GM23248 (cell line): Measurements from ENCODE around the gene IL4R. TPM values are rescaled to one million over a fixed set of nuclear protein-coding genes. Genes with fewer than 3 reads are reported as not detected.

Source experiments
- DNase-seq: peaks from one replicate; pipeline ENCODE4 v3.0.0-alpha.2; 2015
- H2AFZ ChIP-seq: fragments of 200-600 bp; sonication (generic); 2 replicates; pipeline ENCODE4 v1.6.1; 2016; ENCODE audit warnings: antibody characterized with exemption
- H3F3A ChIP-seq: fragments of 200-600 bp; sonication (generic); 2 replicates; pipeline ENCODE4 v1.6.1; 2016; ENCODE audit warnings: mild to moderate bottlenecking, antibody characterized with exemption, mixed run types; ENCODE audit not compliant: insufficient read depth
- H3K27ac ChIP-seq: fragments of 200-600 bp; sonication (generic); 2 replicates; pipeline ENCODE4 v1.5.1; 2016; ENCODE audit warnings: mild to moderate bottlenecking
- H3K27me3 ChIP-seq: fragments of 200-600 bp; sonication (generic); replicated peaks from 2 replicates; pipeline ENCODE4 v1.6.1; 2016; ENCODE audit warnings: mild to moderate bottlenecking; ENCODE audit not compliant: insufficient read depth
- H3K36me3 ChIP-seq: fragments of 200-600 bp; sonication (generic); 2 replicates; pipeline ENCODE4 v1.6.1; 2016; ENCODE audit warnings: low read depth, mild to moderate bottlenecking
- H3K4me1 ChIP-seq: fragments of 200-600 bp; sonication (generic); 2 replicates; pipeline ENCODE4 v1.6.1; 2016; ENCODE audit warnings: mild to moderate bottlenecking; ENCODE audit not compliant: insufficient read depth
- H3K4me2 ChIP-seq: fragments of 200-600 bp; sonication (generic); one replicate; pipeline ENCODE4 v1.6.1; 2016; ENCODE audit warnings: mild to moderate bottlenecking; ENCODE audit not compliant: unreplicated experiment
- H3K4me3 ChIP-seq: fragments of 200-600 bp; sonication (generic); 2 replicates; pipeline ENCODE4 v1.5.1; 2016; ENCODE audit warnings: mild to moderate bottlenecking
- H3K79me2 ChIP-seq: fragments of 200-600 bp; sonication (generic); 2 replicates; pipeline ENCODE4 v1.6.1; 2016; ENCODE audit warnings: mild to moderate bottlenecking; ENCODE audit not compliant: insufficient read depth
- H3K9ac ChIP-seq: fragments of 200-600 bp; sonication (generic); 2 replicates; pipeline ENCODE4 v1.6.1; 2016; ENCODE audit warnings: mild to moderate bottlenecking
- H3K9me2 ChIP-seq: fragments of 200-600 bp; sonication (generic); 2 replicates; pipeline ENCODE4 v1.6.1; 2016; ENCODE audit warnings: mixed run types, mild to moderate bottlenecking, moderate library complexity; ENCODE audit not compliant: insufficient read depth
- H3K9me3 ChIP-seq: fragments of 200-600 bp; sonication (generic); one replicate; pipeline ENCODE4 v1.6.1; 2017; ENCODE audit warnings: low read depth
- H4K20me1 ChIP-seq: fragments of 200-600 bp; sonication (generic); 2 replicates; pipeline ENCODE4 v1.6.0; 2016; ENCODE audit not compliant: insufficient read depth
- EZH2 ChIP-seq: fragments of 200-600 bp; sonication (generic); IDR thresholded peaks from 2 replicates; pipeline ENCODE4 v1.6.1; 2018; ENCODE audit warnings: antibody characterized with exemption, mild to moderate bottlenecking; ENCODE audit not compliant: insufficient read depth, poor library complexity, severe bottlenecking
- EZH2phosphoT487 ChIP-seq: fragments of 200-600 bp; sonication (generic); IDR thresholded peaks from 2 replicates; pipeline ENCODE4 v1.6.1; 2018; ENCODE audit warnings: antibody characterized with exemption, moderate library complexity, mild to moderate bottlenecking, low read depth; ENCODE audit not compliant: insufficient read depth
- WGBS, 2 experiments: methylation state at CpG; one replicate each; pipeline ENCODE4 v1.1.6; 2015 to 2017; ENCODE audit warnings: low lambda C conversion rate in 2 of 2, low coverage in 1 of 2; ENCODE audit errors: missing lambda C conversion rate in 2 of 2; 5-methylcytosine and 5-hydroxymethylcytosine counted together
- in situ Hi-C: fragments of 300-500 bp; cut with MboI; formaldehyde crosslinking; loops from 2 replicates; pipeline ENCODE4 v1.15.0; 2020
- polyA plus RNA-seq: library from polyadenylated mRNA; unstranded; fragments of >200 nt; fragmentation: Nextera tagmentation; extraction: Ambion mirVana; gene quantifications from 2 replicates; pipeline ENCODE4 v1.2.1, GENCODE V29; 2016
- total RNA-seq: library from RNA; depleted of rRNA; stranded (reverse); fragments of >200 nt; shearing (Covaris generic); gene quantifications from 2 replicates; pipeline ENCODE4 v1.2.3, GENCODE V29; 2014

Gene IL4R
- total and polyA plus RNA-seq, 2 experiments from 2014 or later, result 11.7 to 17.7 TPM

DNA sequence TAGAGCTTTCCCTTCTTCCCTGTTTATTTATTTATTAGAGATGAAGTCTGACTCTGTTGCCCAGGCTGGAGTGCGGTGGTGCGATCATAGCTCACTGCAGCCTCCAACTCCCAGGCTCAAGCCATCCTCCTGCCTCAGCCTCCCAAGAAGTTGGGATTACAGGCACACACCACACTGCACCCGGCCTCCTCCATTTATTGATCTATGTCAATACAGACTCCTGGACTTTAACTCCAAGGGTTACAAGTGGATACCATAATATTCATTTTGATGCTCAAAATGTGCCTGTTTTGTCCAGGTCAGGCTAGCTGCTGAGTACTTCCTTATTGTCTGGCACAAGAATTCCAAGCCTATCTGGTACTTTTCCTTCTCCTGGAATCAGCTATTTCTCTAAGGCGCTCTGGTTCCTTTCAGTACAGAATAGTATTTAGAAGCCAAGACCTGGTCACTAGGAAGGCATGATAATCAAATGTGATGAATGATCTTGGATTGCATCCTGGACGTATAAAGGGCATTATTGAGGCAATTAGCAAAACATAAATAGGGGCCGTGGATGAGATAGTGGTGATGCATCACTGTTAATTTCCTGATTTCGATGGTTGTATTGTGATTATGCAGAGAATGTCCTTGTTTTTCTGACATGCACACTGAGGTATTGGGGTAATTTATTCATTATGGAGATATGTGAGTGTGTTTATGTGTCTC lies 21.7 kb downstream of the IL4R start:
- H3K4me2 ChIP-seq, result peak overlapping the region; percentile 38

DNA sequence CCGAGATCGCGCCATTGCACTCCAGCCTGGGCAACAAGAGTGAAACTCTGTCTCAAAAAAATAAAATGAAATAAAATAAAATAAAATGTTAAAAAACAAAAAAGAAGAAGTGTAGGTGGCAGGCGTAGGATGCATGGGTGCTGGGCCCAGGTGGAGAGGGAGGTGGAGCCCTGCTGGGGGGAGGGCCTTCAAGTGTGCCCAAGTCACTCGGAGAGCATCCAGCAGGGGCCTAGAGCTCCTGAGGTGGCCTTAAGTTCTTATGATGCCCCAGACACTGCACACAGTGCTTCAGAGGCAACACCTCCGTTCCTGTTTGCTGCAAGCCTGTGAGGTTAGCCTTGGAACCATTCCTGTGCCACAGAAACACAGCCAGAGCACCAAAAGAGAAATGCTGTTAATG lies 23.2 kb downstream of the IL4R start:
- H3K79me2 ChIP-seq, result peaks cover 62% of the 10 kb centered on the region
- H3K4me1 ChIP-seq, result peaks cover 18% of the 10 kb centered on the region
- 0 out of 2 replicates have a peak, but pooled peaks cover 9% of the 10 kb centered on the region for H3K36me3 ChIP-seq
- no peak overlapping the region for H3K4me2 ChIP-seq
- H3K27me3 ChIP-seq, result no peaks in the 10 kb centered on the region
- H3K9me2 ChIP-seq, result no peaks in the 10 kb centered on the region
- in situ Hi-C loops, result no loop called here
- H3F3A ChIP-seq, result peaks cover 24% of the 10 kb centered on the region
- TF ChIP-seq EZH2 (no peak), EZH2phosphoT487 (no peak)
- 94 to 97% methylated on average over 6 of the region's 6 CpGs for WGBS, 2 experiments
- no peak overlapping the region for H2AFZ ChIP-seq
- H3K9ac ChIP-seq, result no peak overlapping the region
- H3K27ac ChIP-seq, result no peak overlapping the region
- no peaks in the 10 kb centered on the region for H3K9me3 ChIP-seq
- no peaks in the 10 kb centered on the region for H4K20me1 ChIP-seq
- no peak for DNase-seq
- H3K4me3 ChIP-seq, result no peak overlapping the region

More for the DNA sequence above, 21.7 kb downstream of the IL4R start:
- H3K4me3 ChIP-seq, result no peak overlapping the region; the same call in 1 of the 2 replicates
- H3K79me2 ChIP-seq, result peaks cover 71% of the 10 kb centered on the region
- H3K9ac ChIP-seq, result peak overlapping the region; percentile 26
- H3K9me2 ChIP-seq, result no peaks in the 10 kb centered on the region
- no peaks in the 10 kb centered on the region for H4K20me1 ChIP-seq
- H3K27ac ChIP-seq, result peak overlapping the region; percentile 70
- peaks cover 24% of the 10 kb centered on the region for H3K4me1 ChIP-seq
- H3K9me3 ChIP-seq, result no peaks in the 10 kb centered on the region
- 42 to 44% methylated on average over 7 of the region's 7 CpGs for WGBS, 2 experiments
- H3K27me3 ChIP-seq, result no peaks in the 10 kb centered on the region
- no peak overlapping the region for H2AFZ ChIP-seq
- H3K36me3 ChIP-seq, result 0 out of 2 replicates have a peak, but pooled peaks cover 9% of the 10 kb centered on the region
- DNase-seq, result peak; percentile 83
- TF ChIP-seq EZH2 (no peak), EZH2phosphoT487 (peak; percentile 96)
- peaks cover 30% of the 10 kb centered on the region for H3F3A ChIP-seq
- in situ Hi-C loops, result no loop called here

DNA sequence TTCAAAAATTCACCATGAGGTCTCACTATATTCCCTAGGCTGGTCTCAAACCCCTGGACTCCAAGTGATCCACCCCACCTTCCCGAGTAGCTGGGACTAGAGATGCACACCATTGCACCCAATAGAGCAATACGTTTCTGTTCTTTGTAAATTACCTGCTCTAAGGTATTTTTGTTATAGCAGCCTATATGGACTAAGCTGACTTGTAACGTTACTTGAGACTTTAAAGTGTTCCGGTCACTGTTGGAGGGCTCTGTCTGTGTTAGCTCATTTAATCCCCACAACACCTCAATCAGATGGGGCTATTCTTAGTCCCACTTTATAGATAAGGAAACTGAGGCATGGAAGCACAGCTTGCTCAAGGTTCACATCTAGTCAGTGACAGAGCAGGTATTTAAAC lies 25.4 kb downstream of the IL4R start:
- Histone ChIP-seq H3K9me3 (no peaks in the 10 kb centered on the region), H3K4me2 (no peak overlapping the region), H3K4me3 (no peak overlapping the region), H2AFZ (no peak overlapping the region), H4K20me1 (no peaks in the 10 kb centered on the region), H3F3A (peaks cover 22% of the 10 kb centered on the region), H3K36me3 (peaks cover 11% of the 10 kb centered on the region), H3K79me2 (peaks cover 41% of the 10 kb centered on the region), H3K27ac (no peak overlapping the region), H3K9me2 (no peaks in the 10 kb centered on the region), H3K9ac (no peak overlapping the region), H3K4me1 (peaks cover 18% of the 10 kb centered on the region), H3K27me3 (no peaks in the 10 kb centered on the region)
- DNase-seq, result no peak
- 98 to 99% methylated on average over 4 of the region's 4 CpGs for WGBS, 2 experiments
- no peak for TF ChIP-seq EZH2
- TF ChIP-seq EZH2phosphoT487, result no peak
- in situ Hi-C loops, result no loop called here

DNA sequence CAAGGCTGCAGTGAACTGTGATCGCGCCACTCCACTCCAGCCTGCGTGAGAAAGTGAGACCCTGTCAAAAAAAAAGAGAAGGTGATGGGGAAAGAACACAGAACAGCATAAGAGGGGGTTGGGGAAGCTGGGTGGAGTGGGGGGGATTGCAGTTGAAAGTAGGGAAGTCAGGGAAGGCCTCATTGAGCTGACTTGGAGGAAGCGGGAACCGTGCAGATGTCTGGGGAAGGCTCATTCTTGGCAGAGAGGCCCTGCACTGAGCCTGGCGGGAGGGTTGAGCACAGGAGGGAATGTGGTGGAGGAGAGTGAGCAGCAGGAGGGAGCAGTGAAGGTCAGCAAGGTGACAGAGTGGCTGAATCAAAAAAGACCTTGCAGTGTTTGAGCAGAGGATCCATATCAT lies 26.9 kb downstream of the IL4R start:
- TF ChIP-seq EZH2, result no peak
- TF ChIP-seq EZH2phosphoT487, result no peak

More for the DNA sequence above, 26.9 kb downstream of the IL4R start:
- no peaks in the 10 kb centered on the region for H4K20me1 ChIP-seq
- no peak overlapping the region for H3K27ac ChIP-seq
- H3K4me3 ChIP-seq, result no peak overlapping the region
- no peaks in the 10 kb centered on the region for H3K27me3 ChIP-seq
- no peaks in the 10 kb centered on the region for H3K9me2 ChIP-seq
- H3K9ac ChIP-seq, result no peak overlapping the region
- H3K9me3 ChIP-seq, result no peaks in the 10 kb centered on the region
- peaks cover 7% of the 10 kb centered on the region for H3K4me1 ChIP-seq
- in situ Hi-C loops, result no loop called here
- peaks cover 7% of the 10 kb centered on the region for H3F3A ChIP-seq
- H3K4me2 ChIP-seq, result no peak overlapping the region
- peaks cover 11% of the 10 kb centered on the region for H3K36me3 ChIP-seq
- WGBS, 2 experiments, result 92 to 95% methylated on average over 6 of the region's 6 CpGs
- H2AFZ ChIP-seq, result no peak overlapping the region
- peaks cover 31% of the 10 kb centered on the region for H3K79me2 ChIP-seq
- DNase-seq, result no peak
